C4-2B (cell line): ENCODE measurements around the gene PARP12.

Source experiments
- H3K27ac ChIP-seq: fragments of 450-650 bp; 2 replicates; pipeline ENCODE4 v1.5.1; 2017
- CTCF ChIP-seq: fragments of 450-650 bp; conservative IDR thresholded peaks from 2 replicates; pipeline ENCODE4 v1.5.1; 2017; ENCODE audit warnings: mild to moderate bottlenecking
- ZFX ChIP-seq: fragments of 450-650 bp; IDR thresholded peaks from 2 replicates; pipeline ENCODE4 v1.6.1; 2017

Gene PARP12

DNA sequence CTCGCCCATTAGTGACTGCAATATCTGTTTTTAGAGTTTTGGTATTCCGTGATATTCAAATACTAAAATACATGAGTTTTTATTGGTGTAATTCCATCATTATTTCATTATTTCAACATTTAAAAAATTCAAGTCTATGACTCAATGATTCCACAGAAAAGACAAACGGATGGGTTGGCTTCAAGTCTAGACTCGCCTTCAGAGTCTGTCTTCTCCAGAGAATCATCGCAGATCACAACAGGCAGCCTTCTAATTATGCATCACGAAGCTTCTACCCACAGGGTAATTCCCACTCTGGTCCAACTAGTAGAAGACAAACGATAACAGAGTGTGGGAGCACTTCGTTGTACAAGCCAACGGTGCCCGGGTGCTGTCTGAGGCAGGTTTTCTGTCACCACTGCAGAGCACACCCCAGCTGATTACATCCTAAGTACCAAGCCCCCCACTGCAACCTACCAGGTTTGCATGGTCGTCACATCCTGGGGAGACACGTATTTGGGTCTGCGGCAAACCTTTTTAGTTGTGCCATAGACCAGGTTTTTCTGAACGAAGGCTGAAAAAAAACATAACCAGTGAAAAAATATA, 28.9 kb downstream of the PARP12 start:
- H3K27ac ChIP-seq: no peak overlapping the region
- no peak for TF ChIP-seq CTCF

DNA sequence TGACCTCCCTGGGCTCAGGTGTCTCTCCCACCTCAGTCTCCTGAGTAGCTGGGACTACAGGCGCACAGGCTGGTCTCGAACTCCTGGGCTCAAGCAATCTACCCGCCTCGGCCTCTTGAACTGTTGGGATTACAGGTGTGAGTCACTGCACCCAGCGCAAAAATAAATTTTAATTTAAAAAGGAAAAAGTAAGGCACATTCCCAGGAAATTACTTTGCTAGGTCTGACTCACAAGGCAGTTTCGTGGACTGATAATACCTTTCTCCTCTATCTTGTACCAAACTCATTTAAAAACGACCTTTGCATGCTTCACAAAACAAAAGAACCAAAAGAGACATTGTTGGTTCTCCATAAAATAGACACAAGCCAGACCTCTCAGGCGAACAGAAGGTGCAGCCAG, 29.7 kb downstream of the PARP12 start:
- TF ChIP-seq CTCF: no peak
- no peak for TF ChIP-seq ZFX
- no peak overlapping the region for H3K27ac ChIP-seq

DNA sequence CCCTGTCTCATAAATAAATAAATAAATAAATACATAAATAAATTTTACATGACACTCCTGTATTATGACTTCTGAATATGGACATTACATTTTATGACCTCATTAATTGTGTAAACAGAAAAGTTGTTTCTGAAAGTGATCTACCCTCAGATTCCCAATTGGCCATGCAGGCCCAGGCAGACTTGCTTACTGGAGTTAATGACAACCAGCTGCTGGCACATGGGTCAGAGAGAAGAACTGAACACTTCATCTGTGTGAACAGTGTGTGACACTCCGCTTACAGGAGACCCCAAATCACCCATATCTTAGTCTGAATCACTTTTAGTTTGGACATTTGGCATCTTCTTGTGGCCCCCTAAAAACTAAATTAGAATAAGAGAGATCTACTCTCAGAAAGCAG, 31.4 kb downstream of the PARP12 start:
- TF ChIP-seq ZFX (no peak), CTCF (no peak)
- no peak overlapping the region for H3K27ac ChIP-seq

- H3K27ac ChIP-seq: no peak overlapping the region
- TF ChIP-seq CTCF (no peak), ZFX (no peak)
Observed at GRCh38 chr7:140029072-140029471, 33.7 kb downstream of the PARP12 start.

DNA sequence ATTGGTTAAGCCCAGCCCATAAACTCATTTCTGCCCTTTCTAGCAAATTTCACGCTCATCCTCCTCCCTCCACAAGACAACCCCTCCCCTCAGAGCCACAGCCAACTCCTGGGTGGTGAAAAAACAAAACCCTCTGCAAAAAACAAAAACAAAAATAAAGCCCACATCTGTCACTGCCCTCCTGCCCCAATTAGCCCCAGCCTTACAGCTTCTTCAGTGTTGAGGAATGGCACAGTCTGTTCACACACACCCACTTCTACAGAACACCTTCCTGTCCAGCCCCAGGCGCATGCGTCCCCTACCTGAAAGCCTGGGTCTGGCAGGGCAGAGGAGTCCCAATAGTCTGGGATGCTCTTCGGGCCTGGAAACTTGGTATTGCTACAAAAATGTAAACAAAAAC, 34.4 kb downstream of the PARP12 start:
- TF ChIP-seq CTCF: no peak
- no peak for TF ChIP-seq ZFX
- H3K27ac ChIP-seq: no peak overlapping the region

DNA sequence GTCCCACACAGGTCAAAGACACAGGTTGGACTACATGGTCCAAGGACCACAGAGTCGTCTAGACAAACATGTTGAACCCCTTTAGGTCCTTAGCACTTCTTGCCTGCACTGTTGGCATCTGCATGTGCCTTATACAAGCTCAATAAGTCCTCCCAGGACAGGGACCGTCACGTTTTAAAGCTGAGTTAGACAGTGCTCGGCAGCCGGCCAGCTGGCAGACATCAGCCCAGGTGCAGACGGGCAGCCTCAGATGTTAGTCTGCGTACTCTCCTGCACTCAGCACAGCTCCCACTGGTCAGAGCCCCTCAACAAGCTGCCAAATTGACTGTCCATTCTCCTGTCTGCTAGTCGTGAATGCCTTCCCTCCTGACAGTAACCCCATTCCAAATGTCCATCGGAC, 34.9 kb downstream of the PARP12 start:
- H3K27ac ChIP-seq: no peak overlapping the region
- TF ChIP-seq ZFX: no peak
- no peak for TF ChIP-seq CTCF

GRCh38 chr7:140026935-140027334, 35.8 kb downstream of the PARP12 start:
- TF ChIP-seq CTCF: no peak
- TF ChIP-seq ZFX: no peak
- no peak overlapping the region for H3K27ac ChIP-seq
